HT-29 (cell line): ENCODE data around the gene PRPH. TPM values are rescaled to one million over a fixed set of nuclear protein-coding genes. Genes with fewer than 3 reads are reported as not detected.
A peak's percentile ranks its signal among the peaks of the same experiment; 100 is the strongest.
"Not testable (repeated sequence)": the region's sequence is repeated elsewhere in the genome, so short reads cannot be mapped to it uniquely, and the experiment has no call there.

Experiments used
- DNase-seq: peaks from one replicate; pipeline ENCODE4 v3.0.0-alpha.2; 2015; ENCODE audit warnings: low spot score
- total RNA-seq: library from RNA; depleted of rRNA; stranded (reverse); fragments of >200 nt; shearing (Covaris generic); gene quantifications from 2 replicates; pipeline ENCODE4 v1.2.3, GENCODE V29; 2014

The PRPH gene
- total RNA-seq, 1 experiment from 2014 or later, result not detected

DNA sequence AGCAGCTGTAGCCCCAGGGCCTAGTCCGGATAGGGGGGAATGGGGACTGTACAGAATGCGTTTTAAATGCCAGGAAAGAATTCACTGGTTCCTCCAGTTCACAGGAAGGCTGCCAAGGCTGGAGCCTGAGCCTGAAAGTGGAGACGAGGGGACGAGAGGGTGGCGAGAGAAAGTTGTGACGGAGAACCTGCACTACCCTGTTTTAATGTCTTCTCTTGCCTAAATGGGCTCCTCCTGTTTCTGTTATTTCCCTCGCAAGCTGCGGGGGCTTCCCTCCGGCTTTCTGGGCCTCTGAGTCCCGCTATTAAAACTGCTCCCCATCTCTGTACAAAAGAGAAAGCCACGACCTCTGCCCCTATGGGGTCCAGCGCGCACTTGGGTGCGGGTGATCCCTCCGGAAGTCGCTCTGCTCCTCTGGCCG, 37.5 kb downstream of the PRPH start:
- DNase-seq, result no peak

DNA sequence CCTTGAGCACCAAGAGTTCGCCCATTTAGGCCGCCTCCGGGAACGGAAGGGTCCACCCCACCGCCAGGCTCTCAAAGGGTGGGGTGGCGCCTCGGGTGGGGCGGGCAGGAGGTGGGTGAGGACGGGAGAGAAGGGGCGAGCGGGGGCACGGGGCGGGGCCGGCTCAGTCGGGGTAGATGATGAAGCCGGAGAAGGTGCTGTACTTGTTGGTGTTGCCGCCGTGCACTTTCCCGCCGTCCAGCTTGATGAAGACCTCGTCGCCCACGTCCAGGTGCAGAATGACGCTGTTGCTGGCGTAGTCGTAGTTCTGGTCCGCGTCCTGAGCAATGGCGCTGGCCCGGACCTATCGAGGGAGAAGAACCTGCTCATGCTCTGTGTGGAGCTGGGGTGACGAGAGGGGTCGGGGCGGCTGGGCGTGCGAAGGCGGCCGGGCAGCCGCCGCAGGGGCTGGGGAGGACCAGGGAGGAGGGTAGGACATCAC, 38.0 kb downstream of the PRPH start:
- DNase-seq, result no peak

DNA sequence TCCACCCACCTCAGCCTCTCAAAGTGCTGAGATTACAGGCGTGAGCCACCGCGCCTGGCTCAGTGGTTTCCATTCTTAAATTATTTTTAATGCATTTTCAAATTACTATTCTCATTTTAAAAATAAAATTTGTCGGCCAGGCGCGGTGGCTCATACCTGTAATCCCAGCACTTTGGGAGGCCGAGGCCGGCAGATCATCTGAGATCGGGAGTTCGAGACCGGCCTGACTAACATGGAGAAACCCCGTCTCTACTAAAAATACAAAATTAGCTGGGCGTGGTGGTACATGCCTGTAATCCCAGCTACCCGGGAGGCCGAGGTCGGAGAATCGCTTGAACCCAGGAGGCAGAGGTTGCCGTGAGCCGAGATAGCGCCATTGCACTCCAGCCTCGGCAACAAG, 38.8 kb downstream of the PRPH start:
- DNase-seq, result not testable (repeated sequence)

DNA sequence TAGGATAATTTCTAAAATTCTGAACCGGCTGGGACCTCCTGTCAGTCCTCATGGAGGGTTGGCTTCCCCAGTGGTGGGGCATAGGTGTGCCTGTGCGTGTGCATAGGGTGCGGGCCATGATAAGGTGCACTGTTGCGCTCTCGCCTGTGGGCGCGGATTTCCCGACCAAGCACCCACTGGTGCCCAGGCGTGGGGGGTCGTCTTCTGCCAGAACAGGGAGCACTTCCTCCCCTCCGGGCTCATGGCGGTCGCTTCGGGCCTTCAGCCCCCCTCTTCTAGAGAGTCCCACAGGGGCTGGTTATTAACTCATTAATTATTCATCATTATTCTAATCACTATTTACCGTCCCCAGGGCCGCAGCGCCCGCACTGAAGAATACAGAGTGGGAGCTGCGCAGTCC, 39.3 kb downstream of the PRPH start:
- no peak for DNase-seq

DNA sequence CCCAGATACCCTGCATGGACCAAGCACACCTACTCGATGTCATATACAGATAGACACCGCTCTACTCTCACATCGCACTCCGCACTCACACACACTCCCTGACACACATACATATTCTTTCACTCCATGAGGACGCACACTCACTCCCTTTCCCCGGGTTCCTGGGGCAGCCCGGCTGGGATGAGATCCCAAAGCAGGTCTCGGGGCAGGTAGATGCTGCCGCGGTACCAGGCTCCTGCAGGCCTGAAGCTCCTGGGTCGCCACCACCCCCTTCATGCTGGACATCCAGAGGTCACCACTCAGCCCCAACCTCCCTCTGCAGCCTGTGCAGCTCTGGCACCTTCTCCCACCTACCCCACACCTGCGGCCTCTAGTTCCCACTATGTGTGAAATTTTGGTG, 39.7 kb downstream of the PRPH start:
- no peak for DNase-seq

DNA sequence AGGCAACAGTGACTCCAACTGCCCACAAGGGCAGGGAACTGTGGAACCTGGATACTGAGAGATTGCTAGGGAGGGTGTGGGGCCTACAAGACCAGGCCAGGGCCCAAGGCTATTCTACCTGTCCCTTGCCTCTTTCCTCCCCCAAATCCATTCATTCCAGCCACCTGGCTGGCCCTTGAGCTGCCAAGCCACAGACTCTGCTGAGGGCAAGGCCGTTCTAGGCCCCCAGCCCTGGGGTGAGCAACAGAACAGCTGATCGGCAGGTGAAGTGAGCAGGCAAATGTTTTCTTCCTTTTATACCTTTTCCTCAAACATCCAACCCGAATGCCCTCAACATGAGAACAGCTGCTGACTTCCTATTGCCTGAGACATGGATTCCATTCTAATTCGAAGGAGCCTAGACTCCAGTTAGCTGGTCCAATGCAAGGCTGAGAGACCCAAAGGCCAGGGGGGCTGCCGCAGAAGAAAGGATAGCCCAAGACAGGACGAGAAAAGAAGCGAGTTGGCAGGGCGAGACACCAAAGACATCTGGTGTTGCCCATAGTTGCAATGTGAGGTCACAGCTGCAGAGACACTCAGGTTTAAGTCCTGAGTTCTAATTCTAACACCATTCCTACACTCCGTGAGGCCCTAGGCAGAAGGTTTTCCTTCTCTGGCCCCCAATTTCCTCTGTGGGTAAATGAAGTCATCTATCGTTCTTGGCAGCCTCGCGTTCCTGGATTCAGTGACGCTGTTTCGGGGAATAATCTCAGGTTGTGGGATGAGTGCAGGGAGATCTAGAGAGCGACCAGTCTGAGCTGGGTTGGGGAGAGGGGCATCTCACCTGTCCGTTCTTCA, 40.4 kb downstream of the PRPH start:
- DNase-seq, result no peak

DNA sequence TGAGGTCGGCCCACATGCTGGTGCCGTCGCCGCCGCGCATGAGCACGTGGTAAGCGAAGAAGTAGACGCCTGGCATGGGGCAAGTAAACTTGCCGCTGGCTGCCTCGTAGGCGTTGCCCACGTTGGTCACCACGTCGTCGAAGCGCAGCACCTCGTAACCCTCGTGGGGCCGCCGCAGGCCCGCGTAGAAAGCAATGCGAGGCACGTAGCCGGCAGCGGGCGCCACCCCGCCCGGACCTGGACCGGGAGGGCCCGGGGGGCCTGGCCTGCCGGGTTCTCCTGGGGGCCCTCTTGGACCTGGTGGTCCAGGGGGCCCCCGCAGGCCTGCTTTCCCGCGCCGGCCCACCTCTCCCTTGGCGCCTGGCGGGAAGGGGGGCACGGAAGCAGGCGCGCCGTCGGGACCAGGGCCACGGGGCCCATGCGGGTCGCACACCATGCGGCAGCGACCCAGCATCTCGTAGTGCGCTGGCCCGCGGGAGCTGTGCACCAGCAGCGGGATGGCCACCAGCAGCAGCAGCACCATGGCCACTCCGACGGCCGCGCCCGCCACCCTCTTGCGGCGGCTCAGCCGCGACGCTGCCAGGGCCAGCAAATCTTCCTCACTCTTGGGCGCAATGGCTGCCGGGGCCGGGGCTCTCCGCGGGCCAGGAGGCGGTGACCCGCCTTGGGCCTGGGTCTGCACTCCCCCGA, 41.2 kb downstream of the PRPH start:
- DNase-seq, result no peak

DNA sequence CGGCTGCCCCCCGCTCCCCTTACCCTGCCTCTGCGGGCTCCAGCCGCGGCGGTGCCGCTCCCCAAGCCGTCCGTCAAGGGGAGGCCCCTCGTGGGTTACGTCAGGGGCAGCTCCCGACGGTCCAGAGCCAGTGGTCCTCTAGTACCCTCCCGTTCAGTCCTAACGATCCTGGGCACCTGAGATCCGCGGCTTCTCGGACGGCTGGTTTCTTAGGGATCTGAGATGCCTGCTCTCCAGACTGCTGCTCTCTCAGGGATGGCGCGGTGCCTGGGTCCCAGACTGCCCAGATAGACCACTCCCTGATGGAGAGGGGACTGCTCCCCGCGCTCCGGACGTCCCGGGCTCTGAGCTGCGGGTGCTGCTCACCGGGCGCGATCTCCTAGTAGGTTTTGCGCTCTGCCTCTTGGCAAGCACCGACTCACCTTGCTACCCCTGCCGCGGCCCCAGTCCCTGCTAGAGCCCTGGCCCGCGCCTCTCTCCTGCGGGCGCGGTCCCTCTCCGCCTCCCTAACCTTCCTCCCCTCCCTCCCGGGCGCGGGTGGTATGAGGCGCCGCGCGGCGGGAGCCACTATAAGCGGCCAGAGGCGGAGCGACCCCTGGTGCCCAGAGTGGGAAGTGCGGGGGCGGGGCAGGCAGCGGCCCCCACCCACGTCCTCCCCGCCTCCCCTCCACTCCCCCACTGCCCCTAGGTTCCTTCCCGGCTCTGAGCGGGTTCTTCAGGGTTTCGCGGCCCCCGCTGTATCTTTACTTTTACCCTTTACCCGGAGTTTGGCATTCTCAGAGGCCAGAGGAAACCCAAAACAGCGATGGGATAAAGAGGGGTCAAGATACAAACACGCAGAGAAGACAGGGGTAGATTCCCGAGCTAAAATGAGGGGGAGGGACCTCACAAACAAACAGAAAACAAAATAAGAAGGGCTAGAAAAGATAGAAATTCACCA, 42.0 kb downstream of the PRPH start, which contains the start of gene C1QL4:
Gene C1QL4, minus strand, starts transcription at position 544 of the 940 bp plus-strand sequence. CDS start 711 bp downstream, outside the sequence.
- DNase-seq, result peak; percentile 79

DNA sequence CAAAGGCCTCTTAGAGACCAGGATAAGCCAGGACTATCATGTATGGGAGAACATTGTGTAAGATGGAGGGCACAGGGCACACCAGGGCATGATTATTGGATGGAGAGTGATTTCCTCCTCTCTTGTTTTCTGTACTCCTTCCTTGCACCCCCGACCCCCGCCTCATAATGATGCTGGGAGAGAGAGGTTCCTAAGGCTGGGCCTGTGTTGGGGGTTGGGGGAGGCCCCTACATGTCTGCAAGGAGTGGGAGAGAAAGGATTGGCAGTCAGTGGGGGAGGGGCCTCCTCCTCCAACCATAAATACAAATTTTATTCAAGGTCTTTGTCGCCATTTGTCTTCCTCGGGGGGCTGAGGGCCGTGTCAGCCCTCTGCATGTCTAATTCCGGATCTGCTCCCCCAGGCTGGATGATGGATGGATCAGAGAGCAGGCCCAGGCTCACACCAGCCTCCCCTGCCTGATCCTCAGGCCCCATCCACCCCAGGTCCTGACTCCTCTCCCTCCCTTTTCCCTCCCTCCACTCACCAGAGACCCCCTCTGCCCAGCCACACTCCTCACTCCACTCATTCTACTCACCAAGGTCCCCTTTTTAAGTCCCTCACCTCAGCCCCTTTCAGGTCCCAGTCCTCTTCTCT, 44.0 kb downstream of the PRPH start:
- no peak for DNase-seq

DNA sequence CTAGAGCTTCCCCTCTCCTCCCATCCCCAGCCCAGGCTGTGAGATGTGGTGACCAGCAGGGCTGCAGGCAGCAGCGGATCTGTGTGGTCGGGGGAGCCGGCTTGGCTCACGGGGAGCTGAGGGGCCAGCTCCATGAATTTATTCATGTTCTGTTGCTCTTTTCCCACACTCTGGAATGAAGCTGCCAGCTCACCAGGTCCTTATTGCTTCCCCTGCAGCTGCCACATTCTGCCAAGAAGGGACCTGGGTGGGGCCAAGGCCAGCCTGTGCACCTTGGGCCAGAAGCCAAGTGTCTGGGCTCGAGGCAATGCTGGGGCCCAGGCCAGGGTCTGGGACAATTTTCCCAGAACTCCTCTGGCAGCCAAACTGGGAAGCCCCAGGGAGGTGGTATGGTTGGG, 44.5 kb downstream of the PRPH start:
- DNase-seq, result no peak

DNA sequence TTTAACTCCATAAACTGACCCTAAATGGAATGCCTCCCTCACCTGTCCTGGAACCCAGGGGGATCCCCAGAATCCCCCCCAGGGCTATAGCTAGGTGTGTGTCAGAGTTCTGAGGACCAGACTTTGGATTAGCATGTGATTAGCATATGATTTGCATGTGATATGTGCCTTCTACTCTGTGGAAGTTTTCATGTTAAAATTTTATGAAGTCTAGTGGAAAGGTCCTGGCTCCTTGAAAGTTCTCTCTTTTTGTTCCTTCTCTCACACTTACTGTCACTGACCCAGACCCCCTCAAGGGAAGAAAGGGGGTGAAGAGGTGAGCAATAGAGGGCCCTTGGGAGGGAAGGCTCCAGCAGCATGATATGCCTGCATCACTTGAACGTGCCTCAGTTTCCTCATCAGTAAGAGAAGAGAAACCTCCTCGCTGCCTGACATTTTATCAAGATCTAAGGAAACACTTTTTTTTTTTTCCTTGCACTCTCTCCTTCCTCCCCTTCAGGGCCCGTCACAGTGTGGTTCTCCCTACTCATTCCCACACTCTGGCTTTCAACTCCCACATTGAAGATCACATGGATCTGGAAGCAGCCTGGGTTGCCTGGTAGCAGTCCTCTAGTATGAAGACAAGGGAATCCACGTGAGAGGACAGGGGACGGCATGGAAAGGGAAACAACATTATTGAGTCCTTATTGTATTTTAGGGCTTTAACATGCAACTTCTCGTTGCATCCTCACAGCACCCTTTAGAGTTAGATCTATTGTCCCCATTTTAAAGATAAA, 45.3 kb downstream of the PRPH start:
- no peak for DNase-seq

DNA sequence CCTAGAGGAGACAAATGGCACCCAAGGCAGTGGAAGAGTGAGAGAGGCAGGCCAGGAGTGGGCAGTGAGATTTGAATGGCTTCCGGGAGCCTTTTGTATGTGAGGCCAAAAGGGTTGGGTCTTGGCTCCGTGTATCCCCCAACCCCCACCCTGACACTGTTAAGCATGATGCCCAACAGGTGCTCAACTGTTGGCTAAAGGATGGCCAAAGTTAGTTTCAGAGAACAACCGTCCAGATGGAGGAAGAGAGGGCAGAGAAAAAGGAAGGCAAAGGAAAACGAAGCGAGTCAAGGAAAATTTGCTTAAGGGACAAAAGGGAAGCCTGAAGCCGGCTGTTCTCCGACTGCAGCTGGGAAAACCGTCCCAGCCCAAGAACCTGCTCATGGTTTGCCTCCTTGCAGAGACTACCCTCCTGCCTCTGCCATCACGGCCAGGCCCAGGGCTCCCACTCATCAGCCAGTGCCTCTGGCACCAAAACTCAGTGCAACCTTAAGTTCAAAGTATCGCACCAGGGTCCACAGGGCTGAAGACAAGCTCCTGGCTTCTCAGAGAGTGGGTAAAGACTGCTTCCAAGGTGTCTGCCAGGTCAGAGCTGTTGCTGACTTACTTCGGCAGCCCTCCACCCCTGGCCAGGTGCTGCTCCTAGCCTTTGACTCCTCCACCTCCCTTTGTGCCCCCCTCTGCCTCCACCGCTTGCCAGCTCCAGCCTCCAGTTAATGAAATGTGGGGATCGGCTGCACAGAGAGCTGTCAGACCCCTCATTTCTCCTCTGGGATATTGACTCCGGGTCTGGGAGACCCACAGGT, 46.2 kb downstream of the PRPH start:
- no peak for DNase-seq

DNA sequence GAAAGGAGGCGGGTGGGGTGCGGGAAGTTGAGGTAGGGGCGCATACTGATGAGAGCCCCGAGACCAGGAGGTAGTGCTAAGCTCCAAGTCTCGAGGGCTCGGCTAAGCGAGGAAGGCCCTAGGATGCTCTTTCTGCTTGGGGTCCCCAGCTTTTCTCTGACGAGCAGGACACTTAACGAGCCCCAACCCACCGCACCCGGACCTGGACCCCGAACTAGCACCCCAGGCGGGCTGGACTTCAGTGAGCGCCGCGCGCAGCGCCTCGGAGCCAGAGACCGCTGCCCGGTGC, 46.8 kb downstream of the PRPH start:
- no peak for DNase-seq

DNA sequence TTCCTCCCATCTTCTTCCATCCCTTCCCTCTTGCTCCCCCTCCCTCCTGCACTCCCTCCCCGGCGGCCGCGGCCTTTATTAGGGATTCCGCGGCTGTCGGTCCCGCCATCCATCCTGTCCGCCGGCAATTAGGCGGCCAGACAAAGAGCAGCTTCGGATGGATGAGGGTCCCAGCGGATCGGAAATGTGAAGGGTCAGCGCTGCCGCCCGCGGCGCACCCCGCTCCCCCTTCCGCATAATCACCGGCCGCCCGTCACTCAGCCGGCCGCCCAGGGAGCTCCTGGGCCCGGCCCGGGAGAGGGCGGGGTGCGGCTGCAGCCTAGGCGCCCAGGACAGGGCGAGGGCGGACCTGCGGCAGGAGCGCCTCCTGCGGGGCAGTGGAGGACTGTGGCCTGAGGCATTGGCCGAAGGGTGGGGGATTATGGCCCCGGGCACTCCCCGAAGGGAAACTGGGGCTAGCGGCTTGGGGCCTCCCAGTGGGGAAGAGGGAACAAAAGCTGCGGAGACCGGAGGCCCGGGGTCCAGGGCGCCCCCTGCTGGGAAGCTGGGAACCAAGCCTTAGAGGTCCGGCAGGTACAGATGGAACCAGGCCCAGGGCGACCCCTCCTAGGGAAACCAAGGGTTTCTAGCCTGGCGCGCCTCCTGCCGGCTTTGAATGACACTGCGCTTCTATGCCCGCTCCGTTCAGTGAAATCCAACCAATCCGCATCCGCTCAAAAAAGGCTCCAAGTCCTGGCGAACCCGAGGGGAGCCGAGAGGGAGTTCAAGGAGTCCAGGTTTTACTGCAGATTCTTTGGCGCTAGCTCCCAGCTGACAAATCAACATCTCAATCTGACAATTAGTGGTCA, 47.3 kb downstream of the PRPH start:
- peak; percentile 81 for DNase-seq

DNA sequence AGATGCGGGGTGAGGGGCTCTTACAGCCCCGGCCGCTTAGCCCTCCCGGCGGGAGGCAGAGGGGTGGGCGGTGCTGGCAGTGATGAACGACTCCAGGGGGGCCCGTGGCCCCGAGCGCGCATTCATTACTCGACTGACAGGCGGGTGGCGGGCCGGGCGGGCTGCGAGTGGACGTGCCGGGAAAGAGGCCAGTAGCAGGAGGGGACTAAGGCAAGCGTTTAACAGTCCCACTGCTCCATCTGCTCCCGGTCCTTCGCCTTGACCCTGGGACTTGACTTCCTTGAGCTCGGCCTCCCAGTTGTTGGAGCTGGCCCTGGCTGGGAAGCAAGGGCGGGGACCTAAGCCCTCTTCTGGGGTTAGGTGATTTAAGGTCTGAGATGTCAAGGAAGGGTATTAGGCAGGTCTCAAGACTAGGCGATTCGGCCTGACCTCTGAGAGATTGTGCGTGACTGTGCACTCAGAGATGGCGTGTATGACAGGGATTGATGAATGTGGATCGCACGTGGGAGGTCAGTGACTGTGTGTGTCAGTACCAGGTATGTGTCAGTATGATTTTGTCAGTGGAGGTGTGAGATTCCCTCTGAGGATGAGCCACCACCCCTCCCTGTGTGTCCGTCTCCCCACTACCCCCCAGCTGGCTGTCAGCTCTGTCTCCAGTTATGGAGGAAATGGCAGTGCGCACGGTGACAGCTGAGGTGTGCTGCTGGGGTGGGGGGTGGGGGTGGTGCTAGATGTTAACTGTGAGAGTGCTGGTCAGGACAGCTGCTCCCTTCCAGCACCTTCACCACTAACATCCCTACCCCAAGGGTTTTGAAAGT, 48.2 kb downstream of the PRPH start:
- DNase-seq, result no peak

DNA sequence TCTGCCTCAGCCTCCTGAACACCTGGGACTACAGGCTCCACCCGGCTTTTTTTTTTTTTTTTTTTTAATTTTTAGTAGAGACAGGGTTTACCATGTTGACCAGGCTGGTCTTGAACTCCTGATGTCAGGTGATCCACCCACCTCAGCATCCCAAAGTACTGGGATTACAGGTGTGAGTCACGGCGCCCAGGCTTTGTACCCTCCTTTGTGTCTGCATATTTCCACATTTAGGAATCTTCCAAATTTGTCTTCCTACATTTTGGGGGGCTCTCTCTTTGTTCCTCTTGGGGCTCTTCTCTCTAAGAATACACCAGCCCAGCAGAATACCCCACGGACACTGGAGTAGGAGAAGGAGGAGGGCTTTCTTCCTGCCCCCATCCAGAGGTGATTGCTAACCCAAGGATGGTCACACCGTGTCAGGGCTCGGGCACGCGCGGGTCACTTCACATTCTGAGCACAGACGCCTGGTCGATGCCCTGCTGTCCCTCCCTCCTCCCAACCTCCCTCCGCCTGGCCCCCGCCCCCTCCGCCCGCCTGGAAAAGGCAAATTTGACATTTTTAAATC, 49.6 kb downstream of the PRPH start:
- no peak for DNase-seq

DNA sequence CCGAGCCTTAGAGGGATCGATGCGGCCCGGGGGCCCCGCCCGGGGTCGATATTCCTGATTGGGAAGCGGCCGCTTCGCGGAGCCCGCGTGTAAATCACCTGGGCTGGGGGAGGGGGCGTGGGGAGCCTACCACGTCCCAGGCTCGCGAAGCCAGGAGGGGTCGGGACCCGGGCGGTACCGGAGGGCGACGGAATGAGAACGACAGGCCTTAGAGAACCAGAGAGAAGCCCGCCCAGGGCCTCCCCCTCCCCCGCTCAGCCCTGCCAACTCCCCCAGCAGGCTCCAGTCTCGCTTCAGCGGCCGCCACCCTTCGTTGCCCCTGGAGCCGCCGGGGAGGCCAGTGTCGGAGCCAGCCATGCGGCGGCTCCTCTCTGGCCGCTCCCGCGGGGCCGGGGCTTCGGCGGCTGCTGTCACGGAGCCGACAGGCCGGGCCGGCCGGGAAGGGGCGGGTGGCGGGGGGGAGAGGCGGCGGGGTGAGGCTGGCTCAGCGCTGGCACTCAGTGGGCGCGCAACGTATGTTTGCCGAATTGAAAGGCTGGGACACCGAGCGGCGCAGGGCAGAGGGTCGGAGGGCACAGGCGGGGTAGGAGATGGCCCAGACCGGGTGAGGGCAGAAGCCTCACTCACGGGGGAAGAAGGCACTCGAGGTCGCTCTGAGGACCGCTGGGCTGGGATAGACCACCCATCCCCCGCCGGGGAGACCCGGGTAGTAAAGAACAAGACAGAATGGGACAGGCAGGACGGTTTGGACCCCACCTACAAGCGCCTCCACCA, 50.3 kb downstream of the PRPH start:
- no peak for DNase-seq
